ENCODE measurements around the gene RIPOR1.

RIPOR1 gene, protein sequence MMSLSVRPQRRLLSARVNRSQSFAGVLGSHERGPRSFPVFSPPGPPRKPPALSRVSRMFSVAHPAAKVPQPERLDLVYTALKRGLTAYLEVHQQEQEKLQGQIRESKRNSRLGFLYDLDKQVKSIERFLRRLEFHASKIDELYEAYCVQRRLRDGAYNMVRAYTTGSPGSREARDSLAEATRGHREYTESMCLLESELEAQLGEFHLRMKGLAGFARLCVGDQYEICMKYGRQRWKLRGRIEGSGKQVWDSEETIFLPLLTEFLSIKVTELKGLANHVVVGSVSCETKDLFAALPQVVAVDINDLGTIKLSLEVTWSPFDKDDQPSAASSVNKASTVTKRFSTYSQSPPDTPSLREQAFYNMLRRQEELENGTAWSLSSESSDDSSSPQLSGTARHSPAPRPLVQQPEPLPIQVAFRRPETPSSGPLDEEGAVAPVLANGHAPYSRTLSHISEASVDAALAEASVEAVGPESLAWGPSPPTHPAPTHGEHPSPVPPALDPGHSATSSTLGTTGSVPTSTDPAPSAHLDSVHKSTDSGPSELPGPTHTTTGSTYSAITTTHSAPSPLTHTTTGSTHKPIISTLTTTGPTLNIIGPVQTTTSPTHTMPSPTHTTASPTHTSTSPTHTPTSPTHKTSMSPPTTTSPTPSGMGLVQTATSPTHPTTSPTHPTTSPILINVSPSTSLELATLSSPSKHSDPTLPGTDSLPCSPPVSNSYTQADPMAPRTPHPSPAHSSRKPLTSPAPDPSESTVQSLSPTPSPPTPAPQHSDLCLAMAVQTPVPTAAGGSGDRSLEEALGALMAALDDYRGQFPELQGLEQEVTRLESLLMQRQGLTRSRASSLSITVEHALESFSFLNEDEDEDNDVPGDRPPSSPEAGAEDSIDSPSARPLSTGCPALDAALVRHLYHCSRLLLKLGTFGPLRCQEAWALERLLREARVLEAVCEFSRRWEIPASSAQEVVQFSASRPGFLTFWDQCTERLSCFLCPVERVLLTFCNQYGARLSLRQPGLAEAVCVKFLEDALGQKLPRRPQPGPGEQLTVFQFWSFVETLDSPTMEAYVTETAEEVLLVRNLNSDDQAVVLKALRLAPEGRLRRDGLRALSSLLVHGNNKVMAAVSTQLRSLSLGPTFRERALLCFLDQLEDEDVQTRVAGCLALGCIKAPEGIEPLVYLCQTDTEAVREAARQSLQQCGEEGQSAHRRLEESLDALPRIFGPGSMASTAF

DNA sequence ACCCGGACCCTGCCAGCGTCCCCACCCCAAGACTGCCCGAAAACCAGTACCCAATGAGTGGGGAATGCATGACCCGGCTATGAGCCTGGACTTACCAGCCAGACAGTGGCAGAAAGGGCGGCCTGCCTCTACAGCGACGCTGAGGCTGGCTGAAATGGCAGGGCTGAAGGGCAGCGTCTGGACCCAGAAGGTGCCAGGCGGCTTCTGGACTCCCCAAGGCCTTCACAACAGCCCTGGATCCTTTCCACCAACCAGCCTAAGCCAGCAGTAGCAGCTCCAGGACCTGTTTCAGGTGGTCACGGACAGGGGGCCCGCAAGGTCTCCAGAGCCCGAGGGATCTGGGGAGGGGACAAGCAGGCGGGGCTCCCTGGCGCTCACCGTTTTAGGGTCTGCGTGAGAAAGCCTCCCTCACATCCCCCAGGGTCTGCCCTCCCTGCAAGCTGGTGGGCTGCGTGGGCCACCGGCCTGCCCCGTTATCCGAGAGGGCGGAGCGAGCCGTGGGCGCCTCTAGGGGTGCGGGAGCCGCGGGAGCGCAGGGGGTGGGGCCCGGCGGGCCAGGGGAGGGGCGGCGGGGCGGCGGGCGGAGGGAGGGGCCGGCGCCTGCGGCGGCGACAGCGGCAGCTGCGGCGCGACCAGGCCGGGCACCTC, at the start of gene RIPOR1:
Gene RIPOR1 (plus strand): TSS at position 608 of the 648 bp plus-strand sequence. CDS start 9,618 bp downstream, outside the sequence.
- no peaks in the 10 kb centered on the region for H3K9me3 ChIP-seq (ENCODE audit: severe bottlenecking)
- H3K36me3 ChIP-seq = peaks cover 10% of the 10 kb centered on the region
- H3K27ac ChIP-seq = peak within 1 kb of the TSS; percentile 99
- no peaks in the 10 kb centered on the region for H3K27me3 ChIP-seq (ENCODE audit: insufficient read depth, low read depth, severe bottlenecking)
- peak; percentile 68 for DNase-seq
- TF ChIP-seq, protein P1, sequence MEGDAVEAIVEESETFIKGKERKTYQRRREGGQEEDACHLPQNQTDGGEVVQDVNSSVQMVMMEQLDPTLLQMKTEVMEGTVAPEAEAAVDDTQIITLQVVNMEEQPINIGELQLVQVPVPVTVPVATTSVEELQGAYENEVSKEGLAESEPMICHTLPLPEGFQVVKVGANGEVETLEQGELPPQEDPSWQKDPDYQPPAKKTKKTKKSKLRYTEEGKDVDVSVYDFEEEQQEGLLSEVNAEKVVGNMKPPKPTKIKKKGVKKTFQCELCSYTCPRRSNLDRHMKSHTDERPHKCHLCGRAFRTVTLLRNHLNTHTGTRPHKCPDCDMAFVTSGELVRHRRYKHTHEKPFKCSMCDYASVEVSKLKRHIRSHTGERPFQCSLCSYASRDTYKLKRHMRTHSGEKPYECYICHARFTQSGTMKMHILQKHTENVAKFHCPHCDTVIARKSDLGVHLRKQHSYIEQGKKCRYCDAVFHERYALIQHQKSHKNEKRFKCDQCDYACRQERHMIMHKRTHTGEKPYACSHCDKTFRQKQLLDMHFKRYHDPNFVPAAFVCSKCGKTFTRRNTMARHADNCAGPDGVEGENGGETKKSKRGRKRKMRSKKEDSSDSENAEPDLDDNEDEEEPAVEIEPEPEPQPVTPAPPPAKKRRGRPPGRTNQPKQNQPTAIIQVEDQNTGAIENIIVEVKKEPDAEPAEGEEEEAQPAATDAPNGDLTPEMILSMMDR (IDR thresholded peaks at IDR 0.05; ENCODE audit: low read depth, low read length) = no peak
- H3K4me3 ChIP-seq (ENCODE audit: low read depth, low read length) = peak within 1 kb of the TSS; percentile 89

DNA sequence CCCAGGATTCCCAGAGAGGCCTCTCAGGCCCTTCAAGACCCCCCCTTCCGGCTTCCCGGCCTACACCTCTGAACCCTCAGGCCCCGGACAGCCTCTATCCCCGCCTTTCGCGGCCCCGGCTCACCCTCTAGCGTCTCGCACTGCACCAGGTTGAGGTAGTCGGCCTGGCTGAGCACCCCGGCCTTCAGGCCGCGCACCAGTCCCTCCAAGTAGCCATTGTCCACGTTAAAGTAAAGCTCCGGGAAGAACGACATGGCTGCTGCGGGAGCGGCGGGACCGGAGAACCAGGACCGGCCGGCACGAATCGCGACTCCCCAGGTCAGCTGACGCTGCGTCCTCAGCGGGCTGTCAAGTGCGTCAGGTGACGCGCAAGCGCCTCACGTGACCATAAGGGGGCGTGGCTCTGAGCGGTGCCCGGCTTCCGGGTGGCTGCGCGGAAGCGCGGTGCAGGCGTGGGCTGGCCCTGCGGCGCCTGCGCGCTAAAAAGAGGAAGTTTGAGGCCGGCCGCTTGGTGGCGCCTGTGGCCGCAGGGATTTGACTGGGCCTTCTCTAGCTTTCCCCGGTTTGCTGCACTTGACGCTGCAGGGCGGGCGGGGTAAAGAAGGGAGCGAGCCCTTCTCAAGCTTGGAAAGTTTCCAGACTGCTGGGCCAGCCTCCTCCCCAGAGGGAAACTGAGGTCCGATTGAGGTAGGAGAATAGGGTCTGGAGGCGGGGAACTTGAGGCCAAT, 47.6 kb upstream of the RIPOR1 start, which contains the start of gene ATP6V0D1:
Gene ATP6V0D1 (minus strand): TSS at position 325 of the 728 bp plus-strand sequence. CDS start 71 bp downstream, at position 254.
- no peaks in the 10 kb centered on the region for H3K9me3 ChIP-seq (ENCODE audit: severe bottlenecking)
- peak within 1 kb of the TSS; percentile 79 for H3K4me3 ChIP-seq (ENCODE audit: low read depth, low read length)
- TF ChIP-seq, protein P1 (IDR thresholded peaks at IDR 0.05; ENCODE audit: low read depth, low read length) = peak; percentile 86
- peaks cover 11% of the 10 kb centered on the region for H3K36me3 ChIP-seq
- DNase-seq = peak; percentile 98
- no peaks in the 10 kb centered on the region for H3K27me3 ChIP-seq (ENCODE audit: insufficient read depth, low read depth, severe bottlenecking)
- H3K27ac ChIP-seq = peak within 1 kb of the TSS; percentile 87

DNA sequence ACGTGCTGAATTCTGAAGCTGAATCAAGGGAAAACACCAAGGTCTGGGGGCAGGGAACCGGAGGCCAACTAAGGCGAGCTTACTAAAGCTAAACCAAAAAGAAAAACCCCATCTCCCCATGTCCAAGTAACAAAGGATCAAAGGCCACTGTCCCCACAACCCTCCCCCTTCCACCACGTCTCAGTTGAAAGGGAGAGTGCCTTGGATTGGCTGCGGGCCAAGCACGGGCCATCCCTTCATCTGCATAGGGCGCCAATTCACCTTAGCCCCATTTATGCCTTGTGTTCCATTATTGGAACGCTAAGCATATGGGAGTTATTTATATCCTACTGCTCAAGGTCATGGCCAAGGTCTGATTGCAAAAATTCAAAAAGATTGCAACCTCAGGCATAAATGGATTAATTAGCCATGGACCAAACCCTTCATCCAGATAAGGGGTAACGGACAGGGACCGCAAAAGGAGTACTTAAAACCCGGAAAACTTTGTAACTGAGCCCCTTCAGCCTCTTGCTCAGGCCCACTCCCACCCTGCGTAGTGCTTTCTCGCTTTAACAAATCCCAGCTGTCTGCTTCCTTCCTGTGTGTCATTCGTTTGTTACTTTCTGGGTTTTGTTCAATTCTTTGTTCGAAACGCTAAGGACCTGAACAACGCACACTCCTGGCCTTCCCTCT, 46.9 kb upstream of the RIPOR1 start:
- H3K36me3 ChIP-seq = peaks cover 7% of the 10 kb centered on the region; the same call in 1 of the 2 replicates
- TF ChIP-seq, protein P1 (IDR thresholded peaks at IDR 0.05; ENCODE audit: low read depth, low read length) = no peak
- H3K9me3 ChIP-seq (ENCODE audit: severe bottlenecking) = no peaks in the 10 kb centered on the region
- DNase-seq = peak; percentile 53
- no peaks in the 10 kb centered on the region for H3K27me3 ChIP-seq (ENCODE audit: insufficient read depth, low read depth, severe bottlenecking)
- peak overlapping the region; percentile 87 for H3K27ac ChIP-seq
- peak overlapping the region; percentile 79 for H3K4me3 ChIP-seq (ENCODE audit: low read depth, low read length)

DNA sequence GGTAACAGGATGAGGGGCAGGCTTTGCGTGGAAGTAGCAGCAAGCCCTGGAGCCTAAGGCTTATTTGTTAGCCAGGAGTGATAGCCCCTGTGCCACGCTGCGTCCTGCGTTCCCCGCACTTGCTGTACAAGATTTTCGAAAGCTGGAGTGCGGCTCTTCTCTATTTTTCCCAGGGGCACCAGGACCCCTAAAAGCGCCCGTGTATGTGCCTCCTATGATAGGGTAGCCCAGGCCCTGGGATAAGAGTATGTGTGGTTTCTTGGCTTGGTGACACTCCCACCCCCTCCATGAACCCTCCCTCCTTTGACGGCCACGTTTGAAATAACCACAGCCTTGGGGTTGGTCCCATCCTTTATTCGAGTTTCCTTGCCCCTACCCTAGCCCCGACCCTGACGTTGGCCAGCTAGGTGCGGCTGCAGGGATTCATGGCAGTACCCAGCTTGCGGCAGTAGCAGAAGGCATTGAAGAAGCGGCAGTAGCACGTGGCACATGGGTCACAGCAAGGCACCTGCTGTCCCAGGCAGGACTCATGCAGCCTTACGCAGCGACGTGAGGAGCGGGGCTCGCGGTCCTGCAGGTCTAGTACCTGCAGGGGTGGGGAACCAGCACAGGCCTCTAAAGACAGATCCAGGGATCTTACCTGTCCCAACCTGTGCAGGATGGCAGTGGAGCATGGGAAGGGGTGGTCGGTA, 46.2 kb upstream of the RIPOR1 start:
- Histone ChIP-seq H3K4me3 (ENCODE audit: low read depth, low read length) (peak overlapping the region; percentile 79), H3K9me3 (ENCODE audit: severe bottlenecking) (no peaks in the 10 kb centered on the region), H3K27me3 (ENCODE audit: insufficient read depth, low read depth, severe bottlenecking) (no peaks in the 10 kb centered on the region), H3K27ac (peak overlapping the region; percentile 87), H3K36me3 (peaks cover 7% of the 10 kb centered on the region; the same call in 1 of the 2 replicates)
- no peak for DNase-seq
- TF ChIP-seq, protein P1 (IDR thresholded peaks at IDR 0.05; ENCODE audit: low read depth, low read length) = no peak
